ENCODE data around the gene ZGPAT.

Gene ZGPAT

GRCh38 chr20:63688228-63689045 is 19.4 kb upstream of the ZGPAT start:
- ChIA-PET CTCF (no interaction called here), POLR2A (no interaction called here)

GRCh38 chr20:63689046-63690002 is 18.5 kb upstream of the ZGPAT start:
- CTCF ChIA-PET, result no interaction called here
- no peak for TF ChIP-seq CTCF (IDR thresholded peaks at IDR 0.05; ENCODE audit: control extremely low read depth, extremely low read depth, low read depth, missing control alignments)
- DNase-seq (ENCODE audit: extremely low spot score), result no peak
- POLR2A ChIA-PET, result no interaction called here

More at GRCh38 chr20:63688228-63689045, 19.4 kb upstream of the ZGPAT start:
- no peak for DNase-seq (ENCODE audit: extremely low spot score)
- TF ChIP-seq CTCF (IDR thresholded peaks at IDR 0.05; ENCODE audit: control extremely low read depth, extremely low read depth, low read depth, missing control alignments), result no peak

GRCh38 chr20:63690003-63690897 is 17.6 kb upstream of the ZGPAT start:
- TF ChIP-seq CTCF (IDR thresholded peaks at IDR 0.05; ENCODE audit: control extremely low read depth, extremely low read depth, low read depth, missing control alignments), result no peak
- CTCF ChIA-PET, result no interaction called here
- POLR2A ChIA-PET, result no interaction called here
- DNase-seq (ENCODE audit: extremely low spot score), result no peak

GRCh38 chr20:63690898-63691710 is 16.7 kb upstream of the ZGPAT start:
- ChIA-PET CTCF (interaction anchor here (1.1 kb wide), 1 partner anchor 117 kb away, joined by 3 read pairs; the partner anchor contains the start of gene HELZ2), POLR2A (no interaction called here)
- DNase-seq (ENCODE audit: extremely low spot score), result no peak
- TF ChIP-seq CTCF (IDR thresholded peaks at IDR 0.05; ENCODE audit: control extremely low read depth, extremely low read depth, low read depth, missing control alignments), result no peak

- DNase-seq (ENCODE audit: extremely low spot score), result no peak
- CTCF ChIA-PET, result interaction anchor here (0.9 to 1.1 kb wide), 2 partner anchors 16 to 118 kb away, joined by 3 to 4 read pairs; partner anchors contain the start of genes ARFRP1, HELZ2 and ZGPAT
- no peak for TF ChIP-seq CTCF (IDR thresholded peaks at IDR 0.05; ENCODE audit: control extremely low read depth, extremely low read depth, low read depth, missing control alignments)
- POLR2A ChIA-PET, result no interaction called here
These were observed 16.0 kb upstream of the ZGPAT start for GRCh38 chr20:63691711-63692435.
